ENCODE results near the gene BCL7C.
"Not testable (repeated sequence)": the region's sequence is repeated elsewhere in the genome, so short reads cannot be mapped to it uniquely, and the experiment has no call there.

The BCL7C gene

GRCh38 chr16:30896261-30896888 lies 2.5 kb upstream of the BCL7C start, which contains the start of gene CTF1:
CTF1 (plus strand) TSS chr16:30896614; CDS start chr16:30896644, 30 bp downstream.
- DNase-seq (ENCODE audit: low read depth in 2 of 2, low spot score in 1 of 2), result no peak

GRCh38 chr16:30895627-30896260 lies 1.9 kb upstream of the BCL7C start:
- DNase-seq (ENCODE audit: low read depth in 2 of 2, low spot score in 1 of 2), result no peak

GRCh38 chr16:30894540-30895368 lies 877 bp upstream of the BCL7C start:
- DNase-seq (ENCODE audit: low read depth in 2 of 2, low spot score in 1 of 2), result no peak

DNA sequence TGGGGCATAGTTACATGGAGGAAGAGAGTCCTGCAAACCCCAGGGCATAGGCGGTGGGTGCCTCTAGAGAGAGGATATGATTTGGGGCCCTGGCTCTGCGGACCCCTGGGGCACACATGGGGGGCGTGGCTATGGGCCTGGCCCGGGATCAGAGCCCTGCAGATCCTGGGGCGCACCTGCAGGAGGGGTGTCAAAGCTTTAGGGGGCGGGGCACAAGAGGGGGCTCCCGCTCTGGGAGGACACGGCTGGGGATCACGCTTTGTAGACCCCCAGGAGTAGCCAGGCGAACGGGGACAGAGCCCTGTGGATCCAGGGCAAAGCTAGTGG lies 497 bp downstream of the BCL7C start:
- no peak for DNase-seq (ENCODE audit: low read depth in 2 of 2, low spot score in 1 of 2)

- DNase-seq (ENCODE audit: low read depth in 2 of 2, low spot score in 1 of 2), result no peak
These were observed 1.0 kb downstream of the BCL7C start for GRCh38 chr16:30892670-30893416.

DNA sequence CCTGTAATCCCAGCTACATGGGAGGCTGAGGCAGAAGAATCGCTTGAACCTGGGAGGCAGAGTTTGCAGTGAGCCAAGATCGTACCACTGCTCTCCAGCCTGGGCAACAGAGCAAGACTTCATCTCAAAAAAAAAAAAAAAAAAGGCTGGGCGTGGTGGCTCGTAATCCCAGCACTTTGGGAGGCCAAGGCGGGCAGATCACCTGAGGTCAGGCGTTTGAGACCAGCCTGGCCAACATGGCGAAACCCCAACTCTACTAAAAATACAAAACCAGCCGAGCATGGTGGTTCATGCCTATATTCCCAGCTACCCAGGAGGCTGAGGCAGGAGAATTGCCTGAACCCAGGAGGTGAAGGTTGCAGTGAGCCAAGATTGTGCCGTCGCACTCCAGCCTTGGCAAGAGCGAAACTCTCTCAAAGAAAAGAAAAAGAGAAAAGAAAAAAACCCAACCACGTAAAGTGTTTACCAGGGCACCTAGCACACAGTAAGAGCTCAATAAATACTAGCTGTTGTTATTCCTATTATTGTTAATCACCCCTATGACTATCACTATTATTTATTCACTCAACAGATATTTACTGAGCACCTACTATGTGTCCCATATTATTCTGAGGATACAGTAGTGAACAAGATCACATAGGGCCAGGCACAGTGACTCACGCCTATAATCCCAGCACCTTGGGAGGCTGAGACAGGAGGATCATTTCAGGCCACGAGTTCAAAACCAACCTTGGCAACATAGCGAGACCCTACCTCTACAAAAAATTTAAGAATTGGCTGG lies 2.6 kb downstream of the BCL7C start:
- not testable (repeated sequence) for DNase-seq (ENCODE audit: low read depth in 2 of 2, low spot score in 1 of 2)

DNA sequence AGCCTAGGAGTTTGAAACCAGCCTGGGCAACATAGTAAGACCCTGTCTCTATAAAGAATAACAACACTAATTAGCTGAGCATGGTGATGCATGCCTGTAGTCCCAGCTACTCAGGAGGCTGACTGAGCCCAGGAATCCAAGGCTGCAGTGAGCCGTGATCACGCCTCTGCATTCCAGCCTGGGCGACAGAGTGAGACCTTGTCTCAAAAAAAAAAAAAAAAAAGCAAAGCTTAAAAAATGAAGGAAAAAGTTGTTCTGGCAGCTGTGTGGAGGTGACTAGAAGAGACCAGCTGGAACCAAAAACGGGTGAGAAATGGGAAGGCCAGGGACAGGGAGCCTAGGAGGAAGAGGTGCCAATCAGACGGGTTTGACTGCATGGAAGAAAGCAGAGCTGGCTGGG lies 4.2 kb downstream of the BCL7C start:
- DNase-seq (ENCODE audit: low read depth in 2 of 2, low spot score in 1 of 2), result no peak

GRCh38 chr16:30888856-30889499 lies 4.9 kb downstream of the BCL7C start:
- DNase-seq (ENCODE audit: low read depth in 2 of 2, low spot score in 1 of 2), result no peak

DNA sequence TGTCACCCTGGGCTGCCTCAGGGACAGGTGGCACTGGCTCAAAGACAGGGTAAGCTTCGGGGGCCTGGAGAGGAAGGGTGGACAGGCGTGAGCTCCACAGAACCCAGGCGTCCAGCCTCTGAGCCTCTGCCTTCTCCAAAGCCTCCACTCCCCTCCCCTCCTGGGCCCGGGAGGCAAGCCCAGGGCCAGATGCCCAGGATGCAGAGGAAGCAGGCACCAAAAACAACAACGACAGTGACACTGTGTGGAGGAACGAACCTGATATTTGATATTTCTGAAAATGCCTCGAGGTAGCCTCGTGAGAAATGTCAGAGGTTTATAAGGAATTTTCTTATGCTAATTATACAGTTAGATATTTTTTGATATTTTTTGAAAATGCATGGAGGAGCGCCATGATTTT lies 6.0 kb downstream of the BCL7C start:
- no peak for DNase-seq (ENCODE audit: low read depth in 2 of 2, low spot score in 1 of 2)

DNA sequence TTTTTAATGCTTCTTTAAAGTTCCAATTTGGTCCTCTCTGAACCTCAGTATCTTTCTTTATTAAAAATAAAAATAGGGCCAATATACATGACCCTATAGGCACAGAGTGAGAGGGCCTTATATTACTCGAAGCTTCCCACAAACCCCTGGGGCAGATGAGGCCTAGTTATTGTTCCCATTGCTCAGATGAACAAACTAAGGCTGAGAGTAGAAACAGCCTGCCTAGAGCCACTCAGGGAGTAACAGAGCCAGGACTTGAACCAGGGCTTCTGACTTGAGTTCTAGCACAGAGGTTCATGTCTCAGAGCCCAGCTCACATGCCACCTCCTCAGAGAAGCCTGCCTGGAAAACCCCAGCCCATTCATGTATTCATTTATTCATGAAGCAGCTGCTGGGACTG lies 7.7 kb downstream of the BCL7C start:
- no peak for DNase-seq (ENCODE audit: low read depth in 2 of 2, low spot score in 1 of 2)

DNA sequence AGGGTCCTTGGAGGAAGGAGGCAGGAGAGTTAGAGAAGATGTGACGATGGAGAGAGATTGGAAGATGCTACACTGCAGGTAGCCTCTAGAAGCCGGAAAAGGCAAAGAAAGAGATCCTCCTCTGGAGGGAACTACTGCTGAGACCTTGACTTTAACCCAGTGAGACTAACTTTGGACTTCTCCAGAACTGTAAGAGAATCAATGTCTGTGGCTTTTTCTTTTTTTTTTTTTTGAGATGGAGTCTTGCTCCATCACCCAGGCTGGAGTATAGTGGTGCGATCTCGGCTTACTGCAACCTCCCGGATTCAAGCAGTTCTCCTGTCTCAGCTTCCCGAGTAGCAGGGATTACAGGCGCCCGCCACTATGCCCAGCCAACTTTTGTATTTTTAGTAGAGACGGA lies 8.7 kb downstream of the BCL7C start:
- no peak for DNase-seq (ENCODE audit: low read depth in 2 of 2, low spot score in 1 of 2)

GRCh38 chr16:30884760-30885159 lies 9.1 kb downstream of the BCL7C start:
- no peak for DNase-seq (ENCODE audit: low read depth in 2 of 2, low spot score in 1 of 2)

GRCh38 chr16:30882429-30883310 lies 11.2 kb downstream of the BCL7C start:
- no peak for DNase-seq (ENCODE audit: low read depth in 2 of 2, low spot score in 1 of 2)

GRCh38 chr16:30876867-30877266 lies 17.0 kb downstream of the BCL7C start:
- no peak for DNase-seq (ENCODE audit: low read depth in 2 of 2, low spot score in 1 of 2)

GRCh38 chr16:30875871-30876801 lies 17.7 kb downstream of the BCL7C start:
- DNase-seq (ENCODE audit: low read depth in 2 of 2, low spot score in 1 of 2), result no peak

- peak; percentile 68 to 81 for DNase-seq (ENCODE audit: low read depth in 2 of 2, low spot score in 1 of 2)
These were observed 18.8 kb downstream of the BCL7C start for GRCh38 chr16:30874821-30875717.

GRCh38 chr16:30874244-30874820 lies 19.5 kb downstream of the BCL7C start:
- DNase-seq (ENCODE audit: low read depth in 2 of 2, low spot score in 1 of 2), result no peak

All from stimulated activated CD8-positive, alpha-beta memory T cell treated with anti-CD3 and anti-CD28 coated beads, Interleukin-4, amount 100 ng/mL, for 4 hours (primary cell).